ENCODE results near the gene MRPS5. TPM values are rescaled to one million over a fixed set of nuclear protein-coding genes. Genes with fewer than 3 reads are reported as not detected.
A peak's percentile ranks its signal among the peaks of the same experiment; 100 is the strongest.

The MRPS5 gene
- total RNA-seq, 1 donor from 2014 or later, result 47.6 TPM

GRCh38 chr2:95086017-95086416 lies 35.6 kb downstream of the MRPS5 start:
- H3K27ac Mint-ChIP-seq, result no peak overlapping the region
- DNase-seq (ENCODE audit: low spot score in 2 of 2, unreplicated experiment in 2 of 2), result no peak
- peaks cover 14% of the 10 kb centered on the region for H3K9me3 Mint-ChIP-seq
- H3K4me3 Mint-ChIP-seq, result no peak overlapping the region
- peaks cover 42% of the 10 kb centered on the region for H3K36me3 Mint-ChIP-seq
- no peak for TF ChIP-seq CTCF (IDR thresholded peaks at IDR 0.05; ENCODE audit: unreplicated experiment)
- H3K27me3 Mint-ChIP-seq (ENCODE audit: low read depth), result no peaks in the 10 kb centered on the region
- H3K4me1 Mint-ChIP-seq, result no peaks in the 10 kb centered on the region

GRCh38 chr2:95082477-95082876 lies 39.1 kb downstream of the MRPS5 start:
- peaks cover 14% of the 10 kb centered on the region for H3K9me3 Mint-ChIP-seq
- DNase-seq (ENCODE audit: low spot score in 2 of 2, unreplicated experiment in 2 of 2), result no peak
- peaks cover 30% of the 10 kb centered on the region for H3K36me3 Mint-ChIP-seq
- TF ChIP-seq CTCF (IDR thresholded peaks at IDR 0.05; ENCODE audit: unreplicated experiment), result no peak
- no peak overlapping the region for H3K27ac Mint-ChIP-seq
- H3K4me3 Mint-ChIP-seq, result no peak overlapping the region
- no peaks in the 10 kb centered on the region for H3K4me1 Mint-ChIP-seq
- H3K27me3 Mint-ChIP-seq (ENCODE audit: low read depth), result peaks cover 27% of the 10 kb centered on the region

- Mint-ChIP-seq H3K27me3 (ENCODE audit: low read depth) (peaks cover 46% of the 10 kb centered on the region), H3K4me1 (peaks cover 3% of the 10 kb centered on the region), H3K4me3 (no peak overlapping the region), H3K9me3 (peaks cover 4% of the 10 kb centered on the region), H3K27ac (no peak overlapping the region), H3K36me3 (peaks cover 4% of the 10 kb centered on the region)
- no peak for DNase-seq (ENCODE audit: low spot score in 2 of 2, unreplicated experiment in 2 of 2)
- no peak for TF ChIP-seq CTCF (IDR thresholded peaks at IDR 0.05; ENCODE audit: unreplicated experiment)
These were observed 42.4 kb downstream of the MRPS5 start for GRCh38 chr2:95079199-95079683.

- H3K9me3 Mint-ChIP-seq, result no peaks in the 10 kb centered on the region
- H3K4me1 Mint-ChIP-seq, result peaks cover 3% of the 10 kb centered on the region
- no peak overlapping the region for H3K4me3 Mint-ChIP-seq
- H3K27me3 Mint-ChIP-seq (ENCODE audit: low read depth), result peaks cover 56% of the 10 kb centered on the region
- no peak for TF ChIP-seq CTCF (IDR thresholded peaks at IDR 0.05; ENCODE audit: unreplicated experiment)
- H3K36me3 Mint-ChIP-seq, result no peaks in the 10 kb centered on the region
- no peak for DNase-seq (ENCODE audit: low spot score in 2 of 2, unreplicated experiment in 2 of 2)
- no peak overlapping the region for H3K27ac Mint-ChIP-seq
These were observed 43.6 kb downstream of the MRPS5 start for GRCh38 chr2:95077861-95078603.

GRCh38 chr2:95077530-95077825 lies 44.1 kb downstream of the MRPS5 start:
- Mint-ChIP-seq H3K36me3 (no peaks in the 10 kb centered on the region), H3K4me1 (peaks cover 3% of the 10 kb centered on the region), H3K27me3 (ENCODE audit: low read depth) (peaks cover 61% of the 10 kb centered on the region), H3K9me3 (no peaks in the 10 kb centered on the region), H3K27ac (no peak overlapping the region), H3K4me3 (peak overlapping the region; percentile 68)
- no peak for TF ChIP-seq CTCF (IDR thresholded peaks at IDR 0.05; ENCODE audit: unreplicated experiment)
- DNase-seq (ENCODE audit: low spot score in 2 of 2, unreplicated experiment in 2 of 2), result no peak
